GM21786 (cell line): Measurements from ENCODE around the gene GPR18.

ENCODE experiments used
- ATAC-seq: cut with Tn5 transposase; IDR thresholded peaks from one replicate; pipeline ENCODE4 v1.9.1; 2021; ENCODE audit not compliant: unreplicated experiment

GPR18 gene

GRCh38 chr13:99258210-99258860 lies at the start of gene GPR18:
Gene GPR18, minus strand, starts transcription at chr13:99258379. Its CDS starts 2,507 bp downstream, at chr13:99255872.
- ATAC-seq = peak; percentile 88

GRCh38 chr13:99307648-99308339 lies 49.6 kb upstream of the GPR18 start:
- ATAC-seq = peak; percentile 45

- peak; percentile 51 for ATAC-seq
These were observed 49.1 kb upstream of the GPR18 start, which contains the start of gene GPR183 for GRCh38 chr13:99307247-99307646. Gene GPR183, minus strand, starts transcription at chr13:99307399. Its CDS starts 11,254 bp downstream, at chr13:99296145.

DNA sequence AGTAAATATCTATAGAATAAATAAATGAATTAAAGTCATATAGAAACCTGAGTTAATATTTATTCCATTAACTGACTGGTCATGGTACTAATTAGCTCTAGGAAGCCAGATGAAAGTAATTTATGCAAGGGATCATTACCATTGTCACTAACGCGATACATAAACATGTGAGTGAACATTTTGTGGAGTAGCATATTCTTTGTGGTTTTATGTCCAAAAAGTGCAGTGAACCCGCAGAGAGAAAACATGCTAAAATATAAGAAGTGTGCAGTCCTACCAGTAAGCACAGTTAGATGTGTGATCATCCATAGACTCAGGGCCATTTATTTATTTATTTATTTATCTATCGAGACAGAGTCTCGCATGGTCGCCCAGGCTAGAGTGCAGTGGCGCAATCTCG lies 47.4 kb upstream of the GPR18 start:
- ATAC-seq = no peak

GRCh38 chr13:99305158-99305557 lies 47.0 kb upstream of the GPR18 start:
- no peak for ATAC-seq

GRCh38 chr13:99304541-99304940 lies 46.4 kb upstream of the GPR18 start:
- no peak for ATAC-seq

GRCh38 chr13:99303863-99304521 lies 45.8 kb upstream of the GPR18 start:
- ATAC-seq = no peak

DNA sequence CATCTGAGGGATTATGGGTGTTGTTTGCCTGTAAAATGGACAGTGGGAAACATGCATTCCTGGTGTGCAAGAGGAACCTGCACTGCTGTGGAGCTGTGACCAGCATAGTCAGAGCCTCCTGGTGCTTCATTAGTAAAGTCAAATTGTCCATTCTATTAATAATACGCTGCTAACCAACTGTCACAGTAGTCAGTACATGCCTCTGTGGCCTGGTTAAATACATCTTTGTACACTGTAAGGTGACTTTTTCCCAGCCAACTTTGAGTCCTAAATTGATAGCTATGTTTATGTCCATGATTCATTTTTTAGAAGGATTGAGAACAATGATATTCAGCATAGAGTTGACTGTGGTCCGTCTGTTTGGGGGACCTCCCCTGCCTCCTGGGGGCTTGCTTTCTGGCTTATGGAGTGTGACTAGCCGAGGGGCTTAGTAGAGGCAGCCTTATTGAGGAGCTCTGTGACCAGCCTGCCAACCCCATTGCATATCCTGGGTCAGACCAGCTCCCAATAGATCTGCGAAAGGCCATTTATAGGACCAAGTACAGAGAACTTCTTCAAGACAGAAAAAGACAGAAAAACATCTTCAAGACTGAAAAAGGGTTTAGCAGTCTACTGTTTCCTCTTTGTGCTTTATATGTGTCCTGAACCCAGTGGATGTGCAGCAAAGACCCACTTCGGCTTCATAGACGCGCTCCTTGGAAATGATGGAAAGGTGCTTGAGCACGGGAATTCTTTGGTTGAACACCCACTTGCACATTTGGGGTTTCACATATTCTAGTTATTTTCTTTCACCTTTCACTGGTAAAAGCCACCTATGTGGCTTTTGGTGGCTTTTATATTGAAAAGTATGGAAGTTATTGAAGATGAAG lies 44.7 kb upstream of the GPR18 start:
- ATAC-seq = no peak

- ATAC-seq = peak; percentile 46
These were observed 43.9 kb upstream of the GPR18 start for GRCh38 chr13:99301913-99302636.

GRCh38 chr13:99301056-99301838 lies 43.1 kb upstream of the GPR18 start:
- ATAC-seq = no peak

- ATAC-seq = no peak
These were observed 41.8 kb upstream of the GPR18 start for GRCh38 chr13:99299920-99300341.

- no peak for ATAC-seq
These were observed 41.2 kb upstream of the GPR18 start for GRCh38 chr13:99299256-99299919.

GRCh38 chr13:99298056-99298455 lies 39.9 kb upstream of the GPR18 start:
- ATAC-seq = no peak

GRCh38 chr13:99297331-99297730 lies 39.2 kb upstream of the GPR18 start:
- ATAC-seq = no peak

DNA sequence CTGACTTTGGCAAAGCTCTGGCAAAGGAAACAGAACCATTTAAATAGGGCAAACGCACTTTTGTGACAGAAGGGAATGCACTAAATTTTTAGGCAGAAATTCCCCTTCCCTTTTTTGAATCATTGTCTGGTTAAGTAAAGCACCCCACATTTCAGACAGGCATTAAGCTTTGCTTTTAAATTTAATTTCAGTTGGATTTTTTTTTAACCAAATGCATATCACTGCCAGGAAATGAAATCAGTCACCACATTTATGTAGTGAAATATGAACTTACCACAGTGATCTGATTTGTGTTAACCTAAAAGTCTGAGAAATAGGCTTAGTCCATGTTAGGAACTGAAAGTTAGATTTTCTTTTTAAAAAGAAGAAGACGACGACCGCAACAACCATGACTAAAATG lies 38.2 kb upstream of the GPR18 start:
- ATAC-seq = peak; percentile 47

DNA sequence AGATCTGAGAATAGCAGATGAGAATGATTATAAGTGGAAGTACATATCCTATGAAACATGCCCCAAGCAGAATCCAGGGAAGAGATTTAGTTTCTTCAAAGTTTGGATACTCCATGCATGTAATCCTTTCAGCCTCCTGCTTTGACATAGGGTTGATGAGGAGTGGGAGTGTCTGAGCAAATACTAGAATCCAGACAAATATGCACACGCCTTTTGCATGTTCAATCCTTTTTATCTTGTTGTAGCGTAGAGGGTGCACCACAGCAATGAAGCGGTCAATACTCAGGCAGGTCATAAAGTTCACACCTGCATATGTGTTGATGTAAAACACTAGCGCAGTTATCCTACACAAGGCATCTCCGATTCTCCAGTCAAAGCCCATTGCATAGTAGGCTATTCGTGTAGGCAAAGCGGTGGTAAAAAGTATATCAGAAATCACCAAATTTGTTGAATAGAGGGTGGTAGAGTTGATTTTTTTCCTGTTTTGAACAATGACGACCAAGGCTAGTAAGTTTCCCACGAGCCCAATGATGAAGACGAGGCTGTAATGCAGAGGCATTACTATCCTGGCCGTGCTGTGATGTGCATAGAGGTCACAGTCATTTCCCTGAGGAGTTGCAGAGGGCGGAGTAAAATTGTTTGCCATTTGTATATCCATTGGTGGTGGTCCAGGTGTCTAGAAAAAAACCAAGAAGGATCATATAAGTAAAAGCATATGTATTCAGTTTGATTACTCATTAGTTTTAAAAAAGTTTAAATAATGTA lies 37.5 kb upstream of the GPR18 start:
- no peak for ATAC-seq

GRCh38 chr13:99294958-99295357 lies 36.8 kb upstream of the GPR18 start:
- ATAC-seq = no peak

DNA sequence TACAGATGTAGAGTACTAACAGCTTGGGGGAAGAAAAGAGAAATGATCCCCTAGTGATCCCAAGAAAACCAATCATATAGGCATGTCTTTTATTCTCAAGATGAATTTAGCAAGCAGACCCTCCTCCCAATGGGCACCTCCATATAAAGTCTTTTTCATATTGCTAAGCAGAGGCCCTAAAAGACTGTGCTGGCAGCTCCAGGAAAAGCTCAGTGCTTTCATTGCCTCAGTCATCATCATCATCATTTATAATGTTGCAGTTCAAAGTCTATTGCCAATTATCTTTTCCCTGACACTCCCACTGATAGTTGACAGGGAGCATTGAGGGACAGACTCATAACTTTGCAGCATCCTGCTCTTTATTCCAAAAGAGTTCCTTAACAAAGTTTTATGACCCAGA lies 36.0 kb upstream of the GPR18 start:
- no peak for ATAC-seq
